Neuronal stem cell (in vitro differentiated cells): ENCODE measurements around the gene TRIM24. TPM values are rescaled to one million over a fixed set of nuclear protein-coding genes. Genes with fewer than 3 reads are reported as not detected.

Experiments
- small RNA-seq: library from polyadenylated mRNA; stranded (forward); fragments of <200 nt; extraction: miRNeasy Mini kit (QIAGEN cat#:217004); gene quantifications from one replicate; pipeline ENCODE3, GENCODE V24; 2013; ENCODE audit not compliant: insufficient read depth

The TRIM24 gene

Small RNAs within 50 kb of the gene (small RNA-seq; reads per million reads assigned to genes)
- not detected for gene RF00561
